Astrocyte (in vitro differentiated cells and primary cell): ENCODE results near the gene KLHL25. TPM values are rescaled to one million over a fixed set of nuclear protein-coding genes. Genes with fewer than 3 reads are reported as not detected.

ENCODE experiments used
- DNase-seq: peaks from one replicate; pipeline ENCODE4 v3.0.0-alpha.2; 2010; ENCODE audit warnings: low read depth
- FAIRE-seq: peaks from 2 replicates; lab custom pipeline; 2011; peaks lifted over from hg19 to GRCh38; lab: Jason Lieb, UNC
- H2AFZ ChIP-seq: 2 replicates; pipeline ENCODE4 v1.6.0; 2012; ENCODE audit warnings: low read depth, low read length, inconsistent platforms
- H3K27ac ChIP-seq: 2 replicates; pipeline ENCODE4 v1.5.1; 2011; ENCODE audit warnings: low read depth, low read length, inconsistent platforms
- H3K27me3 ChIP-seq: 2 replicates; pipeline ENCODE4 v1.6.0; 2011; ENCODE audit warnings: low read length, inconsistent platforms; ENCODE audit not compliant: insufficient read depth
- H3K36me3 ChIP-seq: 2 replicates; pipeline ENCODE4 v1.5.1; 2011; ENCODE audit warnings: low read length, inconsistent platforms; ENCODE audit not compliant: insufficient read depth
- H3K4me1 ChIP-seq: 2 replicates; pipeline ENCODE4 v1.5.1; 2011; ENCODE audit warnings: low read length, inconsistent platforms; ENCODE audit not compliant: insufficient read depth
- H3K4me2 ChIP-seq: 2 replicates; pipeline ENCODE4 v1.6.0; 2012; ENCODE audit warnings: low read length, inconsistent platforms
- H3K4me3 ChIP-seq: 2 replicates; pipeline ENCODE4 v1.5.1; 2011; ENCODE audit warnings: low read depth, mild to moderate bottlenecking, low read length, inconsistent platforms; ENCODE audit not compliant: insufficient read depth
- H3K79me2 ChIP-seq: 2 replicates; pipeline ENCODE4 v1.6.0; 2012; ENCODE audit warnings: mild to moderate bottlenecking, low read length, inconsistent platforms; ENCODE audit not compliant: insufficient read depth
- H3K9ac ChIP-seq: 2 replicates; pipeline ENCODE4 v1.6.0; 2012; ENCODE audit warnings: mild to moderate bottlenecking, low read length, inconsistent platforms
- H3K9me3 ChIP-seq: 2 replicates; pipeline ENCODE4 v1.5.1; 2012; ENCODE audit warnings: low read depth, mild to moderate bottlenecking, low read length, inconsistent platforms; ENCODE audit not compliant: insufficient read depth
- H4K20me1 ChIP-seq: 2 replicates; pipeline ENCODE4 v1.6.0; 2012; ENCODE audit warnings: low read length, inconsistent platforms; ENCODE audit not compliant: insufficient read depth
- H3K27ac Mint-ChIP-seq: one replicate; pipeline ENCODE4 v1.8.0; 2021; ENCODE audit warnings: mild to moderate bottlenecking, mixed read lengths; ENCODE audit not compliant: unreplicated experiment
- H3K27me3 Mint-ChIP-seq: one replicate; pipeline ENCODE4 v1.8.0; 2021; ENCODE audit warnings: low read depth, mixed read lengths; ENCODE audit not compliant: unreplicated experiment
- H3K36me3 Mint-ChIP-seq: one replicate; pipeline ENCODE4 v1.8.0; 2021; ENCODE audit warnings: low read depth, mixed read lengths; ENCODE audit not compliant: unreplicated experiment
- H3K4me1 Mint-ChIP-seq: one replicate; pipeline ENCODE4 v1.8.0; 2021; ENCODE audit warnings: low read depth, mixed read lengths; ENCODE audit not compliant: unreplicated experiment
- H3K4me3 Mint-ChIP-seq: one replicate; pipeline ENCODE4 v1.8.0; 2021; ENCODE audit warnings: mild to moderate bottlenecking, moderate library complexity, mixed read lengths; ENCODE audit not compliant: unreplicated experiment
- H3K9me3 Mint-ChIP-seq: one replicate; pipeline ENCODE4 v1.8.0; 2021; ENCODE audit warnings: mild to moderate bottlenecking, mixed read lengths; ENCODE audit not compliant: unreplicated experiment
- EZH2 ChIP-seq: IDR thresholded peaks from 2 replicates; pipeline ENCODE4 v1.6.1; 2012; ENCODE audit warnings: mild to moderate bottlenecking, low read length, inconsistent platforms; ENCODE audit not compliant: insufficient read depth
- total RNA-seq: library from RNA; stranded (reverse); gene quantifications from 2 replicates; pipeline ENCODE4 v1.2.1, GENCODE V29; 2021
- TF ChIP-seq, protein P1 (sequence below): IDR thresholded peaks from 2 replicates; pipeline ENCODE4 v1.5.1; 2011; ENCODE audit warnings: low read depth, mild to moderate bottlenecking, inconsistent platforms, low read length, moderate library complexity; ENCODE audit not compliant: insufficient read depth

Gene KLHL25
- total RNA-seq, 1 donor from 2014 or later: 5.6 TPM

- no peaks in the 10 kb centered on the region for H3K79me2 ChIP-seq
- DNase-seq: no peak
- no peak overlapping the region for H3K4me3 ChIP-seq
- Mint-ChIP-seq H3K27me3 (no peaks in the 10 kb centered on the region), H3K36me3 (peaks cover 8% of the 10 kb centered on the region), H3K27ac (no peak overlapping the region), H3K9me3 (no peaks in the 10 kb centered on the region), H3K4me3 (no peak overlapping the region), H3K4me1 (peaks cover 17% of the 10 kb centered on the region)
- no peaks in the 10 kb centered on the region for H3K9me3 ChIP-seq
- H3K36me3 ChIP-seq: peaks cover 50% of the 10 kb centered on the region
- no peak overlapping the region for H3K4me2 ChIP-seq
- H3K9ac ChIP-seq: no peak overlapping the region
- H3K27me3 ChIP-seq: no peaks in the 10 kb centered on the region
- H2AFZ ChIP-seq: no peak overlapping the region
- H4K20me1 ChIP-seq: no peaks in the 10 kb centered on the region
- TF ChIP-seq EZH2: no peak
- TF ChIP-seq, protein P1, sequence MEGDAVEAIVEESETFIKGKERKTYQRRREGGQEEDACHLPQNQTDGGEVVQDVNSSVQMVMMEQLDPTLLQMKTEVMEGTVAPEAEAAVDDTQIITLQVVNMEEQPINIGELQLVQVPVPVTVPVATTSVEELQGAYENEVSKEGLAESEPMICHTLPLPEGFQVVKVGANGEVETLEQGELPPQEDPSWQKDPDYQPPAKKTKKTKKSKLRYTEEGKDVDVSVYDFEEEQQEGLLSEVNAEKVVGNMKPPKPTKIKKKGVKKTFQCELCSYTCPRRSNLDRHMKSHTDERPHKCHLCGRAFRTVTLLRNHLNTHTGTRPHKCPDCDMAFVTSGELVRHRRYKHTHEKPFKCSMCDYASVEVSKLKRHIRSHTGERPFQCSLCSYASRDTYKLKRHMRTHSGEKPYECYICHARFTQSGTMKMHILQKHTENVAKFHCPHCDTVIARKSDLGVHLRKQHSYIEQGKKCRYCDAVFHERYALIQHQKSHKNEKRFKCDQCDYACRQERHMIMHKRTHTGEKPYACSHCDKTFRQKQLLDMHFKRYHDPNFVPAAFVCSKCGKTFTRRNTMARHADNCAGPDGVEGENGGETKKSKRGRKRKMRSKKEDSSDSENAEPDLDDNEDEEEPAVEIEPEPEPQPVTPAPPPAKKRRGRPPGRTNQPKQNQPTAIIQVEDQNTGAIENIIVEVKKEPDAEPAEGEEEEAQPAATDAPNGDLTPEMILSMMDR: no peak
- H3K4me1 ChIP-seq: no peaks in the 10 kb centered on the region
- no peak for FAIRE-seq
- no peak overlapping the region for H3K27ac ChIP-seq
Measured at GRCh38 chr15:85723960-85724945, 70.5 kb downstream of the KLHL25 start.

DNA sequence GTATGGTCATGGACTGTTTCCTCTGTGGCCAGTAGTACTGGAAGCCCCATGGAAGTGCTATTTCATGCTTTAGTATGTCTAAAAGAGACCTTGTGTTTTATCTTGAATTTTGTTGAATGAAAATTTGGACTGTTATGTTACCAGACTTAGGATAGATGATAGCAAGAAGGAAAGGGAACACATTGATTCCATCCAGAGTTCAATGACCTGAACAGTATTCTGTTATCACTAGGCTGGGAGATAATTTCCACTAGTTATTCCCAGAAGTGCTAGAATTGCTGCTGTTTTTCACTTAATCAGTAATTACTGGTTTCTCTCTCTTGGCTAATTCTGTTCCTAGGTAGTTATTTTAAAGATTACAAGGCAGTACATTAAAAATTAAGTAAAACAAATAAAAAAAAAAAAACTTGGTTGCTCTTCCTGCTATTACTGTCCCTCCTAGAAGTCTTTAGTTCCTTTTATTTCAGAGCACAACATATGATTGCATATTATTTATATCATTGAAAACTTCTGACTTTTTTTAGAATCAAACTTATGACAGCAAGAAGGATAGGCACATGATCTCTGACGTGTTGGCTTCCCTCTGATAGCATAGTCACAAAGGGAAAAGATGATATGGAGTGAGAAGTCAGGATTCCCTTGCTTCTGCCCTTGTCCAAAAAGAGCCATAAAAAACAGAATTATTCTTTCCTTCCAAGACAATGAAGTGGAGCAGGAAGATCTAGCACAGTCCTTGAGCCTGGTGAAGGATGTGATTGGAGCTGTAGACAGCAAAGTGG lies 72.2 kb downstream of the KLHL25 start:
- FAIRE-seq (no peak), DNase-seq (no peak)
- H3K79me2 ChIP-seq: no peaks in the 10 kb centered on the region
- Mint-ChIP-seq H3K4me3 (no peak overlapping the region), H3K27ac (no peak overlapping the region), H3K9me3 (no peaks in the 10 kb centered on the region), H3K36me3 (peaks cover 11% of the 10 kb centered on the region), H3K27me3 (no peaks in the 10 kb centered on the region), H3K4me1 (peaks cover 17% of the 10 kb centered on the region)
- no peak overlapping the region for H3K27ac ChIP-seq
- H3K36me3 ChIP-seq: peaks cover 57% of the 10 kb centered on the region
- H2AFZ ChIP-seq: no peak overlapping the region
- no peaks in the 10 kb centered on the region for H4K20me1 ChIP-seq
- no peaks in the 10 kb centered on the region for H3K27me3 ChIP-seq
- no peaks in the 10 kb centered on the region for H3K4me1 ChIP-seq
- no peak overlapping the region for H3K9ac ChIP-seq
- H3K4me2 ChIP-seq: no peak overlapping the region
- TF ChIP-seq, protein P1: no peak
- no peak for TF ChIP-seq EZH2
- no peaks in the 10 kb centered on the region for H3K9me3 ChIP-seq
- no peak overlapping the region for H3K4me3 ChIP-seq
